T-cell (primary cell): ENCODE results near the gene CDH13. TPM values are rescaled to one million over a fixed set of nuclear protein-coding genes. Genes with fewer than 3 reads are reported as not detected.

Experiments
- ATAC-seq, 4 experiments: fragments of 200-7000 bp in 3 of 4; fragments of 150-1000 bp in 1 of 4; cut with Tn5 transposase; replicated peaks in 1 of 4; 1 replicate in 3 of 4; 2 replicates in 1 of 4; pipeline ENCODE4 v1.10.0; 2021; ENCODE audit warnings: moderate library complexity in 3 of 4, mild to moderate bottlenecking in 2 of 4, moderate number of reproducible peaks in 1 of 4
- CTCF ChIA-PET, 2 donors: fragments of 300-600 bp; sonication (Branson Sonifier 250); formaldehyde crosslinking; loops; one replicate each; lab custom pipeline; 2022; ENCODE audit warnings: antibody characterized with exemption in 2 of 2; lab: Charles Lee
- POLR2A ChIA-PET, 2 donors: fragments of 300-600 bp; sonication (Branson Sonifier 250); formaldehyde crosslinking; loops; one replicate each; lab custom pipeline; 2022; ENCODE audit warnings: antibody characterized with exemption in 2 of 2; lab: Charles Lee
- DNase-seq, 35 experiments: peaks; one replicate each; pipeline versions ENCODE4 v3.0.0 to v3.0.0-alpha.2; 2013 to 2023
- H3K27ac ChIP-seq: one replicate; pipeline ENCODE4 v1.5.1; 2013; ENCODE audit warnings: low read length
- H3K27me3 ChIP-seq, 2 experiments: replicated peaks in 1 of 2; 1 replicate in 1 of 2; 2 replicates in 1 of 2; pipeline versions ENCODE4 v1.6.1 to v1.7.0; 2013; ENCODE audit warnings: low read length in 1 of 2, mixed read lengths in 1 of 2; ENCODE audit not compliant: control insufficient read depth in 2 of 2, insufficient read depth in 2 of 2; ENCODE audit errors: extremely low read depth in 1 of 2
- H3K36me3 ChIP-seq, 2 donors: 1 replicate in 1 of 2; 2 replicates in 1 of 2; pipeline versions ENCODE4 v1.6.1 to v1.7.0; 2013; ENCODE audit warnings: low read length in 1 of 2; ENCODE audit not compliant: control insufficient read depth in 2 of 2, insufficient read depth in 1 of 2; ENCODE audit errors: extremely low read depth in 1 of 2
- H3K4me1 ChIP-seq, 2 experiments: 1 replicate in 1 of 2; 2 replicates in 1 of 2; pipeline versions ENCODE4 v1.6.1 to v1.7.0; 2013; ENCODE audit warnings: low read length in 2 of 2, mixed read lengths in 1 of 2; ENCODE audit not compliant: insufficient read depth in 2 of 2, control insufficient read depth in 1 of 2; ENCODE audit errors: extremely low read depth in 1 of 2
- H3K4me3 ChIP-seq, 2 donors: 1 replicate in 1 of 2; 2 replicates in 1 of 2; pipeline versions ENCODE4 v1.5.1 to v1.7.0; 2013; ENCODE audit warnings: mild to moderate bottlenecking in 2 of 2, low read length in 1 of 2, moderate library complexity in 1 of 2; ENCODE audit not compliant: control insufficient read depth in 1 of 2; ENCODE audit errors: extremely low read depth in 1 of 2
- H3K9me3 ChIP-seq: 2 replicates; pipeline ENCODE4 v1.7.0; 2013
- H3K27ac Mint-ChIP-seq, 2 donors: one replicate each; pipeline ENCODE4 v1.8.0; 2020 to 2021; ENCODE audit warnings: mild to moderate bottlenecking in 2 of 2, mixed read lengths in 2 of 2
- H3K27me3 Mint-ChIP-seq, 2 donors: one replicate each; pipeline ENCODE4 v1.8.0; 2021 to 2022; ENCODE audit warnings: mixed read lengths in 2 of 2
- H3K36me3 Mint-ChIP-seq: one replicate; pipeline ENCODE4 v1.8.0; 2021; ENCODE audit warnings: mixed read lengths
- H3K4me1 Mint-ChIP-seq, 3 donors: one replicate each; pipeline ENCODE4 v1.8.0; 2020 to 2022; ENCODE audit warnings: mixed read lengths in 3 of 3, mild to moderate bottlenecking in 1 of 3
- H3K4me3 Mint-ChIP-seq, 3 donors: one replicate each; pipeline ENCODE4 v1.8.0; 2020 to 2022; ENCODE audit warnings: mild to moderate bottlenecking in 3 of 3, mixed read lengths in 3 of 3, moderate library complexity in 3 of 3
- H3K9me3 Mint-ChIP-seq, 3 donors: one replicate each; pipeline ENCODE4 v1.8.0; 2020 to 2022; ENCODE audit warnings: mixed read lengths in 3 of 3
- WGBS: methylation state at CpG from one replicate; pipeline ENCODE4 v1.1.5; 2013; ENCODE audit warnings: missing lambda C conversion rate; ENCODE audit not compliant: insufficient coverage; 5-methylcytosine and 5-hydroxymethylcytosine counted together
- total RNA-seq, 35 experiments: library from RNA in 6 of 35; stranded (reverse) in 6 of 35; fragments of 120-200 nt in 1 of 35; gene quantifications; one replicate each; pipeline versions ENCODE4 v1.2.1 to v1.2.4 and lab custom pipeline; 2013 to 2026

CDH13 gene
- total RNA-seq, 5 donors from 2014 or later (not counting 1 experiment from before 2014, with no cell fraction given), result not detected

DNA sequence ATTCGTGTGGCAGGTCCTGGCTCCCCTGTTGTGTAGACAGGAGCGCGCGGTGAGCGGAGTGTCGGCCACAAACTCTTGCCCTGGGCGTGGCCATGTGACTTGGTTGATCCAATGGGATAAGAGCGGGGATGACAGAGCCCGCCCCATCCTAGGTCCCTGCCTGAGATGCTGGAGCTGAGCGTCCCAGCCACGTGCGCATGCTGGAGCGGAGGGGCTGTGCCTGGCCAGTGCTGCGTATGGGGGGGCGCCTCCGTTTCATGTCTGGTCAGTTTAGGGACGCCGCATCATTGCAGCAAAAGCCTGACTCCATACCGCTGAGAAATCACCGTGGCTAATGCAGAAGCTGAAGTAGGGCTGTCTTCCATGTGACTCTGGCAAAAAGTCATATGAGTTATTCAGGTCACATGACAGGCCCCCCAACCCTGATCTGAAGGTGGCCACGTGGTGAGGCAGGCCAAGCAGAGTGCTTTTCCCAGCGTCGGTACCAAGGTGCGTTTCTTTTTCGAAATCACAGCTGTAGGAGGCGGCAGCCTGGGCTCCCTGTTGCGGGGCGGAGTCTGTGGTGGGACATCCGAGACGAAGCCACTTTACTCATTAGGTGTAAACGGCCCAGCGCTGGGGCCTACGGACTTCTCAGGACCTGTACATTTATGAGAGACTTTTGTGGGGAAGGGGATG is 1203.5 kb downstream of the CDH13 start:
- no peak for ATAC-seq
- Mint-ChIP-seq H3K36me3 (no peaks in the 10 kb centered on the region), H3K27me3 (peaks cover 0 to under 1% of the 10 kb centered on the region in 2 donors), H3K9me3 (no peaks in the 10 kb centered on the region), H3K4me1 (peaks cover 0 to 9% (median 9%) of the 10 kb centered on the region in 3 donors), H3K4me3 (no peak overlapping the region), H3K27ac (no peak overlapping the region)
- WGBS, result 92% methylated on average over 30 of the region's 33 CpGs
- H3K4me1 ChIP-seq, result peaks cover 0 to 5% of the 10 kb centered on the region in 2 experiments
- H3K27me3 ChIP-seq, result no peaks in the 10 kb centered on the region
- ChIA-PET CTCF (no interaction called here), POLR2A (no interaction called here)
- no peak for DNase-seq
- no peaks in the 10 kb centered on the region for H3K9me3 ChIP-seq
- no peaks in the 10 kb centered on the region for H3K36me3 ChIP-seq
- H3K27ac ChIP-seq, result no peak overlapping the region
- no peak overlapping the region for H3K4me3 ChIP-seq

DNA sequence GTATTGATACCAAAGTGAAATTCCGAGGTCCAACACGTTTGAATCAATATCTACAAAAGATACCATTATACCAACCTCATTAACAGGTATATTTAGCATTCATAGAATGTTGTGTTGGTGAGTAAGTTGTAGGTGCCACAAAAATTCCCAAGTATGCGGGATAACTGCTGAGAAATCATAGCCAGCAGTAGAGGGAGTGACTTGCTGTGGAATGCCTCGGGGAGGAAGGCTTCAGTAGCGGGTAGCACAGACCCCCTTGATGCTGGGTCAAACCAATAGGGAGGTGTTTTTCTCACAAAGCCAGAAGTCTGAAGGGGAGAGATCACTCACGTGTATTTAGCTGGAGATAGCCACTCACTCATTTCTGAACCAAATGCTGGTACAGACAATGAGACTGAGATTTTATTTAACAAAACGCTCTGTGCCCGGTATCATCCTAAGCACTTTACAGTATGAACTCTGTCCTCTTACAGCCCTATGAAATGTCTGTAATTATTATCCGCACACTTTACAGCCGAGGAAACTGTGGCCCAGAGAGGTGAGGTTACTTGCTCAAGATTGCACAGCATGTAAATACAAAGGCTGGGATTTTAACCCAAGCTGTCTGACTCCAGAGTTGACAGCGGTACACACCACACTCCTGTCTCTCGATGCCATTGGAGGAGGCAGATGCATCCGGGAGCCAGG is 1204.1 kb downstream of the CDH13 start:
- Histone ChIP-seq H3K4me1 (peaks cover 0 to 4% of the 10 kb centered on the region in 2 experiments), H3K9me3 (no peaks in the 10 kb centered on the region), H3K27ac (no peak overlapping the region), H3K4me3 (no peak overlapping the region), H3K27me3 (no peaks in the 10 kb centered on the region), H3K36me3 (no peaks in the 10 kb centered on the region)
- H3K27me3 Mint-ChIP-seq, result peaks cover 0 to 1% of the 10 kb centered on the region in 2 donors
- H3K36me3 Mint-ChIP-seq, result no peaks in the 10 kb centered on the region
- no peaks in the 10 kb centered on the region for H3K9me3 Mint-ChIP-seq
- POLR2A ChIA-PET, result no interaction called here
- 79% methylated on average over 3 of the region's 13 CpGs for WGBS
- ATAC-seq, result no peak
- peaks cover 0 to 14% (median 14%) of the 10 kb centered on the region in 3 donors for H3K4me1 Mint-ChIP-seq
- H3K4me3 Mint-ChIP-seq, result no peak overlapping the region
- no peak overlapping the region for H3K27ac Mint-ChIP-seq
- DNase-seq, result no peak
- CTCF ChIA-PET, result no interaction called here

DNA sequence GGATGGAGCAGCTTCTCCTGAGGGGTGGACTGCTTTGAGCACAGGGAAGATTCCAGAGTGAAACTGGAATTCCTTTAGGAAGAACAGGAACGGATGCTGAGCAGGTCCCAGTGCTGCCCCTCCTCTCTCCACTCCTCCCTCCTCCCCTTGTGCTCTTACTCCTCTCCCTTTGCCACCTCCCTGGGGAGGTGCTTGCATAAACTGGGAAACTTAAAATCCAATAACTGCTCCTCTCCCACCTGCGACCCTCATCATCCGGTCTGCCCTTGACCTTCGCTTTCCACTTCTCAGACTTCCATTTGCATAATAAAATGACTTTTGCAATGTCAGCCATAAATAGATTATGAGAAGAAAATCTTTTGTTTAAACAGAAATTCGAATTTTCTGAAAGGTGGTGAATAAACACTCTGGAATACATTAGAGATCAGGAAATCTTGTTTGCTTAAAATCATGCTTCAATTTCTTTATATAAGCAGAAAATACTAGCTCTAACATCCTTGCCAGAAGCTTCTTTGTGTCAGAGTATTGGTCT is 1204.8 kb downstream of the CDH13 start:
- no peak for DNase-seq
- H3K4me3 Mint-ChIP-seq, result no peak overlapping the region
- Histone ChIP-seq H3K4me1 (no peaks in the 10 kb centered on the region), H3K9me3 (no peaks in the 10 kb centered on the region), H3K27ac (no peak overlapping the region), H3K27me3 (no peaks in the 10 kb centered on the region), H3K36me3 (no peaks in the 10 kb centered on the region), H3K4me3 (no peak overlapping the region)
- H3K27me3 Mint-ChIP-seq, result peaks cover 0 to 1% of the 10 kb centered on the region in 2 donors
- ChIA-PET CTCF (no interaction called here), POLR2A (no interaction called here)
- no CpG with 5 or more reads among the region's 5 CpGs for WGBS
- no peak overlapping the region for H3K27ac Mint-ChIP-seq
- peaks cover 6 to 17% (median 16%) of the 10 kb centered on the region in 3 donors for H3K4me1 Mint-ChIP-seq
- ATAC-seq, result no peak
- no peaks in the 10 kb centered on the region for H3K9me3 Mint-ChIP-seq
- no peaks in the 10 kb centered on the region for H3K36me3 Mint-ChIP-seq

DNA sequence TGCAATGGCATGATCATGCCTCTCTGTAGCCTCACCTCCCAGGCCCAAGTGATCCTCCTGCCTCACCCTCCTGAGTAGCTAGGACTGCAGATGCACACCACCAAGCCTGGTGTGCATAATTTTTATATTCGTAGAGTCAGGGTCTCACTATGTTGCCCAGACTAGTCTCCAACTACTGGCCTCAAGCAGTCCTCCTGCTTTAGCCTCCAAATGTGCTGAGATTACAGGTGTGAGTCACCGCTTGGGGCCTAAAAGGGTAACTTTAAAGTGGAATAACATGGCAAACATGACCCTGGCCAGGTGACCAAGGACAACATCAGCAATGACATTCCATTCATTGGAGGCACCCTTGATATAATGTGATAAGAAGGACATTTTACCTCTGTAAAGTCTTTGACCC is 1207.2 kb downstream of the CDH13 start:
- Mint-ChIP-seq H3K36me3 (no peaks in the 10 kb centered on the region), H3K9me3 (no peaks in the 10 kb centered on the region), H3K4me1 (peaks cover 7 to 18% (median 17%) of the 10 kb centered on the region in 3 donors), H3K27ac (no peak overlapping the region), H3K27me3 (peaks cover 14% of the 10 kb centered on the region in 2 donors), H3K4me3 (no peak overlapping the region)
- WGBS, result 88% methylated on average over 1 of the region's 2 CpGs
- Histone ChIP-seq H3K9me3 (no peaks in the 10 kb centered on the region), H3K4me3 (no peak overlapping the region), H3K27me3 (no peaks in the 10 kb centered on the region), H3K27ac (no peak overlapping the region), H3K4me1 (no peaks in the 10 kb centered on the region), H3K36me3 (no peaks in the 10 kb centered on the region)
- no peak for ATAC-seq
- ChIA-PET CTCF (no interaction called here), POLR2A (no interaction called here)
- DNase-seq, result no peak

DNA sequence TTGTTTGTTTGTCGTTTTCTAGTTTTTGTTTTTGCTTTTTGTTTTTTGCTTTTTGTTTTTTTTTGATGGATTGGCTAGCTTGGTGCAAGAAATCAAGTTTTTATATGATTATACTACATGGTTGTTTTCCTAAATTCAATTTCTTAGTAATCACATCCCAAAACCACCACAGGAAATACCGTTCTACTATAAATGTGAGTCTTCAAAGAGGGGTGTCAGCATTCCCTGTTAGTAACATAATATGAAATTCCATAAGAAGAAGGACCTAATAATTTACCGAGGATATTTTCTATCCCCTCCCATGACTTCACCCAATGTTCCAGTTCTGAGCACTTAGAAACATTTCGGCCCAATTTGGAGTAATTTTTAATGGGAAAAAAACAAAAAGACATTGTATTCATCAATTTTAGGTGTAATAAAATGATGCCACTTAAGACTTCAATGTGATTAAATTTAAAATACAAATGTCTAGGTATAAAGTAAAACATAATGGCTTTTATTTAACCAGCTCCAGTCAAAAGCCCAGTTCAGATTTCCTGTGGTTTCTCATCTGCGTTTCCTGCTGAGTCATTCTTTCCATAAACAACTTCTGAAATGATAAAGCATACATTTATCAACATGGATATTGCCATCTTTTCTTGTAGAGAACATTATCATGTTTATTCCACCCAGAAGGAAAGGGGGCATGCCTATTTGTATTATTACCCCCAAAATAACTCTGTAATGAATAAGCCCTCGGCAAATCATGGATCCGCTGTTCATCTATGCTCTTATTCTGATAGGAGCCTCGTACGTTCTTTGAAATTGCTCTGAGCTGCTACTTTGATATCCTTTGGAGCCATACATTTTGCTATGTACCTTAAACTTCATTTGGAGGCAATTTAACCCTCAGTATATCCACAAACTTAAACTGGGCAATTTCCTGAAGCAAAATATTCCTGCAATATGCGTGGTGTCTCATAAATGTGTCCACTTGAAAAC is 1209.1 kb downstream of the CDH13 start:
- no peak overlapping the region for H3K27ac Mint-ChIP-seq
- no peak overlapping the region for H3K4me3 ChIP-seq
- H3K36me3 Mint-ChIP-seq, result no peaks in the 10 kb centered on the region
- H3K36me3 ChIP-seq, result no peaks in the 10 kb centered on the region
- H3K27ac ChIP-seq, result no peak overlapping the region
- H3K9me3 Mint-ChIP-seq, result no peaks in the 10 kb centered on the region
- H3K27me3 Mint-ChIP-seq, result peaks cover 14% of the 10 kb centered on the region in 2 donors
- ATAC-seq (peak in 2 of 4 experiments; percentile 43 to 53), DNase-seq (peak in 1 of 35 experiments; percentile 6)
- no peaks in the 10 kb centered on the region for H3K4me1 ChIP-seq
- CTCF ChIA-PET, result interaction anchor here in 1 of 2 donors (0.5 kb wide), 1 partner anchor 515 kb away, joined by 3 read pairs; no protein-coding TSS in a partner anchor
- H3K27me3 ChIP-seq, result no peaks in the 10 kb centered on the region
- POLR2A ChIA-PET, result no interaction called here
- peaks cover 7 to 18% (median 17%) of the 10 kb centered on the region in 3 donors for H3K4me1 Mint-ChIP-seq
- 36% methylated on average over 2 of the region's 10 CpGs for WGBS
- H3K9me3 ChIP-seq, result no peaks in the 10 kb centered on the region
- H3K4me3 Mint-ChIP-seq, result peak overlapping the region in 1 of 3 donors; percentile 7

DNA sequence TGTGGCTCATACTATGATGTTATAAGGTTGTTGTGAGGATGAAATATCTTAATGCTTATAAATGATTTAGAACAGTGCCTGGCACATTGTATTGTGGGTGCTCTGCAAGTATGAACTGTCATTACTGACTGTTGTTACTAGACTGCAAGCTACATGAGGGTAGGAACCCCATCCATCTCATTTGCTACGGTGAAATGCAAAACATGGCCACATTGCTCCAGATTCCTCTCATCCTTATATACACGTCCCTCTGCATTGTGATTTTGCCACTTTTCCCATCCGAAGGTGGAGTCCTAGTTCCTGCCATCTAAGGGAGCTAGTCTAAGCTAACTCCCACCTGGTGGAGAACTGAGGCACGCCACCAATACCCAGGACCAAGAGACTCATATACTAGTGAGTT is 1210.8 kb downstream of the CDH13 start:
- DNase-seq, result no peak

More for the DNA sequence above, 1210.8 kb downstream of the CDH13 start:
- Histone ChIP-seq H3K27ac (no peak overlapping the region), H3K27me3 (no peaks in the 10 kb centered on the region), H3K4me1 (no peaks in the 10 kb centered on the region), H3K4me3 (no peak overlapping the region), H3K9me3 (no peaks in the 10 kb centered on the region), H3K36me3 (no peaks in the 10 kb centered on the region)
- POLR2A ChIA-PET, result no interaction called here
- CTCF ChIA-PET, result no interaction called here
- WGBS, result 90% methylated on average over 2 of the region's 4 CpGs
- ATAC-seq, result no peak
- no peak overlapping the region for H3K27ac Mint-ChIP-seq
- no peak overlapping the region for H3K4me3 Mint-ChIP-seq
- H3K27me3 Mint-ChIP-seq, result peaks cover 14% of the 10 kb centered on the region in 2 donors
- H3K9me3 Mint-ChIP-seq, result no peaks in the 10 kb centered on the region
- H3K36me3 Mint-ChIP-seq, result no peaks in the 10 kb centered on the region
- peaks cover 7 to 18% (median 17%) of the 10 kb centered on the region in 3 donors for H3K4me1 Mint-ChIP-seq
